Thoracic aorta (tissue), 2 donors: ENCODE data around the gene FAM83D. TPM values are rescaled to one million over a fixed set of nuclear protein-coding genes. Genes with fewer than 3 reads are reported as not detected.

ENCODE experiments used
- ATAC-seq: fragments of 150-250 bp; one replicate; pipeline ENCODE4 v1.8.0; 2017; ENCODE audit warnings: low read depth; ENCODE audit not compliant: insufficient number of reproducible peaks, low FRiP score
- DNase-seq: peaks from one replicate; pipeline ENCODE4 v3.0.0-alpha.2; 2020; ENCODE audit warnings: low spot score
- H3K27ac ChIP-seq, 2 donors: fragments of 200-600 bp; sonication (generic); 1 replicate in 1 of 2; 2 replicates in 1 of 2; pipeline ENCODE4 v1.5.1; 2016; ENCODE audit warnings: mild to moderate bottlenecking in 2 of 2, moderate library complexity in 2 of 2
- H3K27me3 ChIP-seq: fragments of 200-600 bp; sonication (generic); replicated peaks from 2 replicates; pipeline ENCODE4 v1.6.0; 2016; ENCODE audit warnings: mild to moderate bottlenecking; ENCODE audit not compliant: insufficient read depth
- H3K36me3 ChIP-seq: fragments of 200-600 bp; sonication (generic); one replicate; pipeline ENCODE4 v1.5.1; 2016
- H3K4me1 ChIP-seq, 2 donors: fragments of 200-600 bp; sonication (generic); 1 replicate in 1 of 2; 2 replicates in 1 of 2; pipeline versions ENCODE4 v1.5.1 to v1.6.0; 2016; ENCODE audit warnings: low read depth in 2 of 2, mild to moderate bottlenecking in 1 of 2; ENCODE audit not compliant: control insufficient read depth in 1 of 2
- H3K4me3 ChIP-seq: fragments of 200-600 bp; sonication (generic); 2 replicates; pipeline ENCODE4 v1.5.1; 2016; ENCODE audit warnings: mild to moderate bottlenecking
- H3K9me3 ChIP-seq: fragments of 200-600 bp; sonication (generic); 2 replicates; pipeline ENCODE4 v1.5.1; 2016
- CTCF ChIP-seq: fragments of 200-600 bp; sonication (generic); IDR thresholded peaks from one replicate; pipeline ENCODE4 v1.5.1; 2019; ENCODE audit warnings: antibody characterized with exemption
- total RNA-seq, 2 donors: library from RNA; depleted of rRNA; stranded (reverse); fragments of >200 nt; gene quantifications; one replicate each; pipeline versions ENCODE4 v1.1.0 to v1.2.3, GENCODE V29; 2016

FAM83D gene
- total RNA-seq, 2 donors from 2014 or later = 5.7 to 6.6 TPM

DNA sequence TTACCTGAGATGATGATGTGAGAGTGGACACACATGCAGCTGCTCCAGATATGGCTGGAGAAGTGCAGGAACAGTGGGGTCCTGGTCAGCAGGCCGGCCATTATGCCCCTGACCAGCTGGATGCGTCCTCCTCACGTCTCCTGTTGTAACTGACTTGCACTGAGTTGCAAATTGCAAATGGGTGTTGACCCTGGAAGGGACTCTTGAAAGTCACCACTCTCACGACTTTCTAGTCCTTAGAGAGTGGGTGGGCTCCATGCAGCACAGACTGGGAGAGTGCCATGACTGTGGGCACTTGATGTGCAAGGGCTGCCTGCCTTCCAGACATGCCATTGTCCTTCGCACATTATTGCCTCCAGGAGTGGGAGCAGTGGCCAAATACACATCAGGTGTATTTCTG, 10.8 kb downstream of the FAM83D start:
- no peaks in the 10 kb centered on the region for H3K4me1 ChIP-seq
- no peak overlapping the region for H3K27ac ChIP-seq
- no peaks in the 10 kb centered on the region for H3K27me3 ChIP-seq
- H3K4me3 ChIP-seq = no peak overlapping the region
- DNase-seq = no peak
- no peaks in the 10 kb centered on the region for H3K36me3 ChIP-seq
- ATAC-seq = no peak
- no peak for TF ChIP-seq CTCF
- no peaks in the 10 kb centered on the region for H3K9me3 ChIP-seq

DNA sequence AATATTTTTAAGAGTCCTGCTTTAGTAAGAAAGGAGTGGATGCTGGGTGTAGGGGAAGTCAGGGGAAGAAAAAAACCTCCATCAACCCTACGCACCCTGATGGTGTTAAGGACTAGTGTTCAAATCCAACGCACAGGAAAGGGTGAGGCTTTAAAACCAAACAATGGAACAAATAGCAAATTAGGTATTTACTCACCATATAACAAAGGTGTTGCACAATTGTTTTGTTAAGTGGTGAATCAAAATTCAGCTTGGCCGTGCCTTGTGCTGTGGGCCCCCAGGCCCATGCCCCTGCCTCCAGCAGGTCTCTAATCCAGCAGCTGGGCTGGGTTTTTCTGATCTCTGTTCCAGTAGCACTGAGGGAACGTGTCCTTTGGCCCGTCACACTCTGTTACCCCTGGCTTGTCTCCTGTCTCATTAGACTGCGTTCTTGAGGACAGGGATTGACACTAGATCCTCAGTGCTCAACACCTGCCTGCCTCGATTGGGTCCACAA, 11.8 kb downstream of the FAM83D start:
- H3K4me1 ChIP-seq = no peaks in the 10 kb centered on the region
- no peak for TF ChIP-seq CTCF
- ATAC-seq (no peak), DNase-seq (no peak)
- H3K27ac ChIP-seq = no peak overlapping the region
- no peaks in the 10 kb centered on the region for H3K27me3 ChIP-seq
- no peaks in the 10 kb centered on the region for H3K9me3 ChIP-seq
- H3K36me3 ChIP-seq = no peaks in the 10 kb centered on the region
- no peak overlapping the region for H3K4me3 ChIP-seq

GRCh38 chr20:38939686-38940085, 13.5 kb downstream of the FAM83D start:
- Histone ChIP-seq H3K27me3 (no peaks in the 10 kb centered on the region), H3K4me1 (no peaks in the 10 kb centered on the region), H3K4me3 (no peak overlapping the region), H3K36me3 (no peaks in the 10 kb centered on the region), H3K27ac (no peak overlapping the region), H3K9me3 (no peaks in the 10 kb centered on the region)
- DNase-seq = no peak
- no peak for ATAC-seq
- no peak for TF ChIP-seq CTCF

DNA sequence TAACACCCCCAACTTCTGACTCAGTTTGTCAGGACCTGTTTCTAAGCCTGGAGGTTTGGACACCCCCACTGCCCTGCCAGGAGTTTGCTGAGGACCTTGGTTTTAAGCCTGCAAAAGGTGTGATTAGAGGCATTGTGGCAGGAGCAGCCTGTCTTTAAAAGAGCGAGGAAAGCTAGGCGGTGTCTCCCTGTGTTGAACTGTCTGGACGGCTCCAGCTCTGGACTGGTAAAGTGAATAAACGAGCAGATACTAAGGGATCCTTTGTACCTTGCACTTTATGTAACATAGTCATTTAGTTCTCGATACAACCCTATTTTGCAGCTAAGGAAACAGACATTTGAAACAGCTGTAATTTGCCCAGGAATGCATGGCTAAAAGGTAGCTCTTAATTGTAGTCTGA, 14.4 kb downstream of the FAM83D start:
- no peak for ATAC-seq
- TF ChIP-seq CTCF = no peak
- Histone ChIP-seq H3K36me3 (no peaks in the 10 kb centered on the region), H3K27ac (no peak overlapping the region), H3K4me1 (no peaks in the 10 kb centered on the region), H3K9me3 (no peaks in the 10 kb centered on the region), H3K27me3 (no peaks in the 10 kb centered on the region), H3K4me3 (no peak overlapping the region)
- DNase-seq = no peak

DNA sequence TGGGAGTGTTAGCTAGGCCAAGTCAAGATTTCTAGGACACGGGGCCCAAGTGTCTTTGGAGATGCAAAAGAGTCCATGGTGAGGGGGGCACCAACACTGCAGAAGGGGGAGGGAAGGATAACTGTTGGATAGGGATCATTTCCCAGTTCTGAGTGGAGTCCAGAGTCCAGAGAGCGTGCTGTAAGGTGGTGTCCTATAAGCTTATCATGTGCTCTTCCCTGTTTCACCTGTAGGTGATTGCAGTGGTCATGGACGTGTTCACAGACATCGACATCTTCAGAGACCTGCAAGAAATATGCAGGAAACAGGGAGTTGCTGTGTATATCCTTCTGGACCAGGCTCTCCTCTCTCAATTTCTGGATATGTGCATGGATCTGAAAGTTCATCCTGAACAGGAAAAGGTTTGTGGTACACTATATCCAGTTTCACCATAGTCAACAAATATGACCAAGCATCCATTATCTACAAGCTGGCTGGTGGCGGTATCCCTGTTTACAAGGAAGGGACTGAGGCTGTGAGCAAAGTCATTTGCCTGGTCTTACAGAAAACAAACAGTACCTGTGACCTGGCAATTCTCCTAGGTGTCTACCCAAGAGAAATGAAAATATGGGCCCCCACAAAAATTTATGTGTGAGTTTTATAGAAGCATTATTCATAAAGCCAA, 15.6 kb downstream of the FAM83D start:
- no peaks in the 10 kb centered on the region for H3K4me1 ChIP-seq
- no peak for DNase-seq
- H3K36me3 ChIP-seq = no peaks in the 10 kb centered on the region
- no peak overlapping the region for H3K27ac ChIP-seq
- TF ChIP-seq CTCF = no peak
- H3K4me3 ChIP-seq = no peak overlapping the region
- no peaks in the 10 kb centered on the region for H3K9me3 ChIP-seq
- no peak for ATAC-seq
- H3K27me3 ChIP-seq = no peaks in the 10 kb centered on the region
